HepG2 (cell line): ENCODE measurements around the gene CBY1. TPM values are rescaled to one million over a fixed set of nuclear protein-coding genes. Genes with fewer than 3 reads are reported as not detected.

Experiments
- AHR ChIP-seq: IDR thresholded peaks from 2 replicates; pipeline ENCODE4 v1.6.1; 2018; ENCODE audit warnings: missing genetic modification reagents, missing compliant biosample characterization
- ARID5B ChIP-seq: IDR thresholded peaks from 2 replicates; pipeline ENCODE4 v1.4.0; 2020; ENCODE audit warnings: mild to moderate bottlenecking, missing genetic modification reagents
- ATF1 ChIP-seq: IDR thresholded peaks from 2 replicates; pipeline ENCODE4 v1.6.1; 2016; ENCODE audit warnings: mild to moderate bottlenecking, control low read depth
- ATF4 ChIP-seq, 2 experiments: fragments of 450-650 bp in 1 of 2; sonication (generic) in 1 of 2; formaldehyde crosslinking; IDR thresholded peaks; 2 replicates each; pipeline versions ENCODE4 v1.5.0 to v1.8.0; 2020 to 2022; ENCODE audit warnings: mild to moderate bottlenecking in 1 of 2, missing genetic modification reagents in 1 of 2
- CCDC6 ChIP-seq: sonication (generic); formaldehyde crosslinking; IDR thresholded peaks from 2 replicates; pipeline ENCODE4 v1.8.1; 2022; ENCODE audit warnings: mild to moderate bottlenecking, missing genetic modification reagents, moderate library complexity
- FOXK2 ChIP-seq: fragments of 450-650 bp; IDR thresholded peaks from 2 replicates; pipeline ENCODE4 v1.6.1; 2016
- GABPA ChIP-seq, 2 experiments: IDR thresholded peaks; 2 replicates each; pipeline ENCODE4 v1.6.1; 2011 to 2016; ENCODE audit warnings: low read depth in 2 of 2, low read length in 1 of 2, missing biosample characterization in 1 of 2, missing genetic modification characterization in 1 of 2
- GZF1 ChIP-seq: sonication (generic); formaldehyde crosslinking; IDR thresholded peaks from 2 replicates; pipeline ENCODE4 v1.5.1; 2020; ENCODE audit warnings: mild to moderate bottlenecking, missing genetic modification reagents
- MEIS1 ChIP-seq: sonication (generic); formaldehyde crosslinking; IDR thresholded peaks from 2 replicates; pipeline ENCODE4 v1.9.0; 2021; ENCODE audit warnings: mild to moderate bottlenecking, missing genetic modification reagents, moderate library complexity, borderline replicate concordance
- NFKB2 ChIP-seq: sonication (generic); formaldehyde crosslinking; IDR thresholded peaks from 2 replicates; pipeline ENCODE4 v1.4.0; 2020; ENCODE audit warnings: missing genetic modification reagents, borderline replicate concordance
- PBX3 ChIP-seq: sonication (generic); formaldehyde crosslinking; IDR thresholded peaks from 2 replicates; pipeline ENCODE4 v1.8.1; 2023; ENCODE audit warnings: missing genetic modification reagents, inconsistent platforms, borderline replicate concordance
- PHF20 ChIP-seq: sonication (generic); formaldehyde crosslinking; IDR thresholded peaks from 2 replicates; pipeline ENCODE4 v1.5.0; 2020; ENCODE audit warnings: mild to moderate bottlenecking, missing genetic modification reagents
- POLR2AphosphoS5 ChIP-seq: IDR thresholded peaks from 2 replicates; pipeline ENCODE4 v1.6.1; 2012; ENCODE audit warnings: low read depth, low read length
- PTBP1 ChIP-seq: fragments of 200-400 bp; formaldehyde crosslinking; IDR thresholded peaks from 2 replicates; pipeline ENCODE4 v1.6.1; 2018; ENCODE audit warnings: low read length, low read depth; ENCODE audit not compliant: poor library complexity, severe bottlenecking
- SUZ12 ChIP-seq: fragments of 150-350 bp; IDR thresholded peaks from 2 replicates; pipeline ENCODE4 v1.6.1; 2014; ENCODE audit warnings: low read depth, low read length
- UBTF ChIP-seq: sonication (generic); formaldehyde crosslinking; IDR thresholded peaks from 2 replicates; pipeline ENCODE4 v1.4.0; 2020; ENCODE audit warnings: mild to moderate bottlenecking, missing genetic modification reagents
- ZC3H4 ChIP-seq: sonication (generic); formaldehyde crosslinking; IDR thresholded peaks from 2 replicates; pipeline ENCODE4 v1.4.0; 2020; ENCODE audit warnings: missing genetic modification reagents, borderline replicate concordance
- ZNF138 ChIP-seq: sonication (generic); formaldehyde crosslinking; IDR thresholded peaks from 2 replicates; pipeline ENCODE4 v1.5.0; 2020; ENCODE audit warnings: mild to moderate bottlenecking, low read depth, missing genetic modification reagents
- ZNF264 ChIP-seq: sonication (generic); formaldehyde crosslinking; IDR thresholded peaks from 2 replicates; pipeline ENCODE4 v1.4.0; 2020; ENCODE audit warnings: missing genetic modification reagents
- ZNF329 ChIP-seq: sonication (generic); formaldehyde crosslinking; IDR thresholded peaks from 2 replicates; pipeline ENCODE4 v1.9.0; 2021; ENCODE audit warnings: low read depth, mild to moderate bottlenecking, missing genetic modification reagents
- ZNF546 ChIP-seq: sonication (generic); formaldehyde crosslinking; conservative IDR thresholded peaks from 2 replicates; pipeline ENCODE4 v1.8.1; 2023; ENCODE audit warnings: mild to moderate bottlenecking, missing genetic modification reagents
- polyA plus RNA-seq, 8 experiments: library from polyadenylated mRNA; depleted of rRNA in 3 of 8; stranded (reverse) in 7 of 8; unstranded in 1 of 8; fragments of >200 nt; fragmentation: Illumina TruSeq in 4 of 8; extraction: Trizol in 4 of 8; gene quantifications; 2 replicates each; pipeline versions ENCODE4 v1.2.1 to v1.2.3, GENCODE V29; 2011 to 2016; ENCODE audit warnings: low read depth in 4 of 8, missing spikeins in 1 of 8, mixed read lengths in 1 of 8; ENCODE audit not compliant: insufficient read depth in 1 of 8
- total RNA-seq, 5 experiments: library from RNA; depleted of rRNA; stranded (reverse); fragments of >200 nt; fragmentation: Illumina TruSeq; extraction: Trizol; gene quantifications; 2 replicates each; pipeline ENCODE4 v1.2.3, GENCODE V29; 2016; ENCODE audit warnings: low read depth in 1 of 5

Gene CBY1
- total and polyA plus RNA-seq, 2 of the 13 experiments (the other 11 are each of a cell fraction or from before 2014, with no cell fraction given), result 19.7 to 20.3 TPM

GRCh38 chr22:38705235-38706100, 49.0 kb downstream of the CBY1 start, which contains the start of gene GTPBP1 (continued):
- TF ChIP-seq GZF1 (CRISPR knock-in tag) (no peak), PHF20 (CRISPR knock-in tag) (no peak), ZNF264 (CRISPR knock-in tag) (no peak), ATF1 (peak; percentile 94), ARID5B (CRISPR knock-in tag) (no peak), SUZ12 (no peak), ATF4 (CRISPR knock-in tag; IDR thresholded peaks at IDR 0.05) (no peak), ZNF329 (CRISPR knock-in tag) (no peak), POLR2AphosphoS5 (peak; percentile 86), AHR (CRISPR knock-in tag) (no peak), PTBP1 (no peak), NFKB2 (CRISPR knock-in tag) (0 out of 2 replicates have a peak, but pooled peaks have one; percentile 13), MEIS1 (CRISPR knock-in tag) (no peak; the same call in 1 of the 2 replicates), FOXK2 (peak; percentile 92), ZNF138 (CRISPR knock-in tag) (no peak), PBX3 (peak; percentile 99; the same call in 1 of the 2 replicates), UBTF (CRISPR knock-in tag) (no peak), CCDC6 (CRISPR knock-in tag) (no peak), ZNF546 (CRISPR knock-in tag) (no peak), ZC3H4 (no peak), GABPA (IDR thresholded peaks at IDR 0.05; ENCODE audit: low read depth, low read length) (peak; percentile 21; the same call in 1 of the 2 replicates), GABPA (CRISPR knock-in tag; IDR thresholded peaks at IDR 0.05; ENCODE audit: low read depth) (peak; percentile 64)
